ENCODE measurements around the gene KCNQ5. TPM values are rescaled to one million over a fixed set of nuclear protein-coding genes. Genes with fewer than 3 reads are reported as not detected.

KCNQ5 gene
- total RNA-seq, 4 donors from 2014 or later, result 0.57 to 4.4 (median 0.97) TPM

DNA sequence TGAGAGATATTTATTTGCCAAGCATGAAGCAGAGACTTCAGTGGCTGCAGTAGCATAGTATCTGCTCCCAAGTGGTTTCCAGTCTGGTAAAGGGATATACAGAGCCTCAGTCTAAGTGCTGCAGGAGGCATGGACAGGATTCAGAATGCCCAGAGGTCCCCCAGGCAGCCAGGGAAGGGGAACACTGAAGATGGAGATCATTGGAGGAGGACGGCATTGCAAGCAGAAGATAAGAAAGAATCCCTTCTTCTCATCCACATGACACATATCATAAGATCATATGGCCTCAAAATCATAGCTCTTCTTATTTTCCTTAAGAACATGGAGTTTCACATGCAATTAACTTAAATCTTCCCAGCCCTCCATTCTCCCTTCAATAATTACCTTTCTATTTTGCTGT lies 136.1 kb downstream of the KCNQ5 start:
- Histone ChIP-seq H3K27ac (no peak overlapping the region), H3K9me3 (no peaks in the 10 kb centered on the region), H3K36me3 (no peaks in the 10 kb centered on the region), H3K4me3 (no peak overlapping the region), H3K27me3 (no peaks in the 10 kb centered on the region), H3K4me1 (peaks cover 0 to 19% (median 0%) of the 10 kb centered on the region in 3 donors)
- DNase-seq, result no peak
- no peak for TF ChIP-seq POLR2A (IDR thresholded peaks at IDR 0.05)
- TF ChIP-seq, protein P1, sequence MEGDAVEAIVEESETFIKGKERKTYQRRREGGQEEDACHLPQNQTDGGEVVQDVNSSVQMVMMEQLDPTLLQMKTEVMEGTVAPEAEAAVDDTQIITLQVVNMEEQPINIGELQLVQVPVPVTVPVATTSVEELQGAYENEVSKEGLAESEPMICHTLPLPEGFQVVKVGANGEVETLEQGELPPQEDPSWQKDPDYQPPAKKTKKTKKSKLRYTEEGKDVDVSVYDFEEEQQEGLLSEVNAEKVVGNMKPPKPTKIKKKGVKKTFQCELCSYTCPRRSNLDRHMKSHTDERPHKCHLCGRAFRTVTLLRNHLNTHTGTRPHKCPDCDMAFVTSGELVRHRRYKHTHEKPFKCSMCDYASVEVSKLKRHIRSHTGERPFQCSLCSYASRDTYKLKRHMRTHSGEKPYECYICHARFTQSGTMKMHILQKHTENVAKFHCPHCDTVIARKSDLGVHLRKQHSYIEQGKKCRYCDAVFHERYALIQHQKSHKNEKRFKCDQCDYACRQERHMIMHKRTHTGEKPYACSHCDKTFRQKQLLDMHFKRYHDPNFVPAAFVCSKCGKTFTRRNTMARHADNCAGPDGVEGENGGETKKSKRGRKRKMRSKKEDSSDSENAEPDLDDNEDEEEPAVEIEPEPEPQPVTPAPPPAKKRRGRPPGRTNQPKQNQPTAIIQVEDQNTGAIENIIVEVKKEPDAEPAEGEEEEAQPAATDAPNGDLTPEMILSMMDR (IDR thresholded peaks at IDR 0.05), result no peak
- WGBS, 2 donors, result 100% methylated on average over 1 of the region's 1 CpG
- intact Hi-C loops (cut with DNase I), result no loop called here

DNA sequence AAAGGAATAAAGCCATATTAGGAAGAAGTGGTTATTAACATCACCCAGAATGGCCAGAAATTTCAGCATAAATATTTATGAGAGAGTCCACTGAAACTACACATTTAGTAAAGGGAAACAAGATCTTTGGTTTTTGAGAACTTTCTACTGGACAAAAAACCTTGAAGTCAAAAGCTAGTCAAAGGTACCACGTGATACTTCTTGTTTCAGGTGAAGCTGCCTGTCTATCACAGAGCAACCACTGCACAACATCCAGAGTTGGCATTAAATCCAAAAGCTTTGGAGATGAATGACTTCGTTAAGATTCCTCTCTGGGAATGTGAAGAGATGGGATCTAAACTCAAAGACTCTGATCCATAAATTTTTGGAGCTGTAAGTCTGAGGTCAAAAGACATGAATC lies 137.0 kb downstream of the KCNQ5 start:
- H3K27me3 ChIP-seq, result no peaks in the 10 kb centered on the region
- TF ChIP-seq, protein P1 (IDR thresholded peaks at IDR 0.05), result no peak
- TF ChIP-seq POLR2A (IDR thresholded peaks at IDR 0.05), result no peak
- no peak for DNase-seq
- peaks cover 0 to 19% (median 0%) of the 10 kb centered on the region in 3 donors for H3K4me1 ChIP-seq
- H3K36me3 ChIP-seq, result no peaks in the 10 kb centered on the region
- H3K9me3 ChIP-seq, result no peaks in the 10 kb centered on the region
- intact Hi-C loops (cut with DNase I), result no loop called here
- 46 to 55% methylated on average over 2 of the region's 2 CpGs for WGBS, 2 donors
- H3K4me3 ChIP-seq, result no peak overlapping the region
- no peak overlapping the region for H3K27ac ChIP-seq

DNA sequence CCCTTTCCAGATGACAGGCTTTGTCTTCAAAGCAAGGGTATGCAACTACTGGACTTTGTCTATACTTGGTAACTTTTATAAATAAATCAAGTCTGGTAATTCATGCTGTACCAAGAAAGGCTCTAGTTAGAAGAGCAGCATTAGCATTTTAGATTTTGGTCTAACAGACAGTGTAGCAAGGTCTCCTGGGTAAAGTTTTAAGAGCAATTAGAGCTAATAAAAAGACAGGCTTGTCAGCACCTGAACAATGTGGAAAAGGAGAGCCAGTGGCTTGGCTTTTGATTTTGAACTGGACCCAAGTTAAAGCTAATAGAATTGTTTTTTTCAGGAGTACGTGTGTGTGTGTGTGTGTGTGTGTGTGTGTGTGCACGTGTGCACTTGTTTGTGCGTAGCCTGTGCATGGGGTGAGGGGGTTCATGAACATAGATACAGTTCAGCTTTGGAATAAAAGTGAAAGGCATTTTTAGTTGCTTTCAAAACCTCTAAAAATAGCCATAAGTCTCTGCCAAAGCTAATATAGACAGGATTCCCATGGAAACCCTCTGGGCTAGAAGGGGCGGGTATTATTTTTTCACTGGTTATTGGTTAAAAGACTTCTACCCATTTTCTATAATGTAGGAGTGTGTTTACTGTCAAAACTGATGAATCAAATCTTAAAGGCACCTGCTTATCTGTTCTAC lies 138.4 kb downstream of the KCNQ5 start:
- Histone ChIP-seq H3K27me3 (no peaks in the 10 kb centered on the region), H3K9me3 (no peaks in the 10 kb centered on the region), H3K4me1 (peaks cover 0 to 19% (median 0%) of the 10 kb centered on the region in 3 donors), H3K4me3 (no peak overlapping the region), H3K27ac (no peak overlapping the region), H3K36me3 (no peaks in the 10 kb centered on the region)
- intact Hi-C loops (cut with DNase I), result no loop called here
- WGBS, 2 donors, result 27 to 38% methylated on average over 4 of the region's 4 CpGs
- DNase-seq, result no peak
- no peak for TF ChIP-seq POLR2A (IDR thresholded peaks at IDR 0.05)
- TF ChIP-seq, protein P1 (IDR thresholded peaks at IDR 0.05), result no peak

DNA sequence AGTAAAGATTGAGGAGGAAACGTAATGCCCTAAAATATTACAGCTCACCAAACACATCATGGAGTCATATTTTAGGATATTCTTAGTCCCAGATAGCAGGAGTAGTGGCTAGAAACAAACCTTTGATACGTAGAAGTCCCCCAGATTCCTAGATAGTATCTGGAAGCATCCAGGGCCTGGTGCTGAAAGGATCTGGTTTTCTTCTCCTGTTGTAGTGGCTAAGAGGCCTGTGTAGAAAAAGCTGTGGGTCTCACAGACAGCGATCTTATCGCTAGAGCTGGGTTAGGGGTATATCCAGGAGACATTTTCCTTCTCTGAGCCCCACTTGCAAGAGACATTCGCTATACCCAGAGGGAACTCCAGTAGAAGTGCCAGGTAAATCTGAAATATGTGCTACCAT lies 139.9 kb downstream of the KCNQ5 start:
- WGBS, 2 donors, result 86 to 98% methylated on average over 3 to 5 of the region's 5 CpGs
- H3K4me3 ChIP-seq, result no peak overlapping the region
- TF ChIP-seq, protein P1 (IDR thresholded peaks at IDR 0.05), result no peak
- no peak for TF ChIP-seq POLR2A (IDR thresholded peaks at IDR 0.05)
- H3K27me3 ChIP-seq, result no peaks in the 10 kb centered on the region
- no peaks in the 10 kb centered on the region for H3K9me3 ChIP-seq
- intact Hi-C loops (cut with DNase I), result no loop called here
- H3K27ac ChIP-seq, result no peak overlapping the region
- no peak for DNase-seq
- H3K4me1 ChIP-seq, result peaks cover 0 to 19% (median 0%) of the 10 kb centered on the region in 3 donors
- H3K36me3 ChIP-seq, result no peaks in the 10 kb centered on the region

DNA sequence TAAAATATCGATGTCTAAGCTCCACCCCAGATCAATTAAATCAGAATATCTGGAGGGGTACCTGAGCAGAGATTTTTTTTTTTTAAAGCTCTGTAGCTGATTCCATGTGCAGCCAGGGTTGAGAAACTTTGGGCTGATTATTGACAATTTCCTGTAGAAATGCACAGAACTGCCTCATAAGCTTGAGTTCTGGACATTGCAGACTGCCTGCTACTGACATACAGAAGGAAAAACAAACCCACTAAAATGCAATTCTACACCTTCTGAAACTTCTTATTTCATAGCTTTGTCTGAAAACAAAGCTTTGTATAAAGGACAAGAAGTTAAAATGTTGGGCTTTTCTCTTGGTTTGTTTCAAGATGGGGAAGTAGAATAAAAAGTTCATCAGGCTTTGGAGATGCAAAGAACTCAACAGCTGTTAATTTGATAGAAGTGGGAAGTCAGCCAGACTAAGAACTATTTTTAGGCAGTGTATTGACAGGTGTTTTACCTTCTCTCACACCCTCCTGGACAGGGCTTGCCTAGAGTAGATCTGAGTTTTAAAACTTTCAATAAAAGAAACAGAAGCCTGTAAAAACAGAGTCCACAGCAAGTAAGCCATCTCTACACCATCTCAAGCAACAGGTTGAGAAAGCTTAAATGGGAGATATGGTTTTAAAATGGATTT lies 147.7 kb downstream of the KCNQ5 start:
- intact Hi-C loops (cut with DNase I), result no loop called here
- no peak for TF ChIP-seq POLR2A (IDR thresholded peaks at IDR 0.05)
- TF ChIP-seq, protein P1 (IDR thresholded peaks at IDR 0.05), result no peak
- H3K36me3 ChIP-seq, result no peaks in the 10 kb centered on the region
- WGBS, 2 donors, result 92% methylated on average over 1 of the region's 1 CpG
- H3K4me1 ChIP-seq, result no peaks in the 10 kb centered on the region
- no peaks in the 10 kb centered on the region for H3K9me3 ChIP-seq
- no peaks in the 10 kb centered on the region for H3K27me3 ChIP-seq
- H3K4me3 ChIP-seq, result no peak overlapping the region
- no peak overlapping the region for H3K27ac ChIP-seq
- no peak for DNase-seq
